A172 (cell line): ENCODE data around the gene B3GLCT. TPM values are rescaled to one million over a fixed set of nuclear protein-coding genes. Genes with fewer than 3 reads are reported as not detected.

Experiments used
- DNase-seq: peaks from one replicate; pipeline ENCODE4 v3.0.0-alpha.2; 2015; ENCODE audit warnings: low spot score
- total RNA-seq: library from RNA; depleted of rRNA; stranded (reverse); fragments of >200 nt; shearing (Covaris generic); gene quantifications from 2 replicates; pipeline ENCODE4 v1.2.3, GENCODE V29; 2014; rRNA removed

Gene B3GLCT
- total RNA-seq, 1 experiment from 2014 or later: 20.0 TPM

DNA sequence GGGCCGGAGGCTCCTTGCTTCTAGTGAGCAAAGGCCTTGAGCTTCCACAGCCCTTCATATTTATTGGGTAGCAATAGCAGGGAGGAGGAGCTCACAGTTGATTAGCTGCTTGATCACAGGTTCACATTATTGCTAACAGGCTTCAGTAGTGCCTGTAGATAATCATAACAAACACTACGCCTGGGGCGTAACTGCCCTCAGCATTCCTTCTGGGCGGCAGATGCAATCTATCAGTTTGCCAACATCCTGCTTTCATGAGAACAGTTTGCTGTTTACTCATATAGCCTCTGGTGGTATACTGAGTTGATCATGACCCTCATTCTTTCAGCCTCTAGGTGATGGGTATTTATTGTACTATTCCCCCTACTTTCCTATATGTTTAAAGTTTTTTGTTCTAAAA, 149.4 kb downstream of the B3GLCT start:
- DNase-seq: no peak

GRCh38 chr13:31350560-31350959, 150.8 kb downstream of the B3GLCT start:
- no peak for DNase-seq

- DNase-seq: no peak
Measured at GRCh38 chr13:31351376-31351775, 151.6 kb downstream of the B3GLCT start.

DNA sequence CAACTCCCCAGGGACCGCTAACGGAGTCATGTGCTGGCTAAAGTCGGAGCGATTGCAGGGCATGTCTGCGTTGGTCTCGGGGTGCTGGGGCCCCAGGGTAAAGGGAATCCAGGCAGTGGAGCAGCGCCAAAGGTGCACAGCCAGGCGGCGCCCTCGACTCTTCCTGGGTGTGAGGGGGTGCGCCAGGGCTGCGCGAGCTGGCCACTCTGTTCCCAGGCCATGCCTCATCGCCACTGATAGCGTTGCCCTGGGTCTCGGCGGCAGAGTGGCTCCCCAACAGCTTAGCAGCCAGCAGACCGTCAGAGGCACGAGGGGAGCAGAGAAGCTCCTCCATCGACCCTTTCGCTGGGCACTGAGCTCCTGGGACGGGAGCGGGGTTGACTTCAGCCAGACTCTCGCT, 152.7 kb downstream of the B3GLCT start:
- no peak for DNase-seq

- no peak for DNase-seq
Measured at GRCh38 chr13:31355001-31355400, 155.2 kb downstream of the B3GLCT start.

DNA sequence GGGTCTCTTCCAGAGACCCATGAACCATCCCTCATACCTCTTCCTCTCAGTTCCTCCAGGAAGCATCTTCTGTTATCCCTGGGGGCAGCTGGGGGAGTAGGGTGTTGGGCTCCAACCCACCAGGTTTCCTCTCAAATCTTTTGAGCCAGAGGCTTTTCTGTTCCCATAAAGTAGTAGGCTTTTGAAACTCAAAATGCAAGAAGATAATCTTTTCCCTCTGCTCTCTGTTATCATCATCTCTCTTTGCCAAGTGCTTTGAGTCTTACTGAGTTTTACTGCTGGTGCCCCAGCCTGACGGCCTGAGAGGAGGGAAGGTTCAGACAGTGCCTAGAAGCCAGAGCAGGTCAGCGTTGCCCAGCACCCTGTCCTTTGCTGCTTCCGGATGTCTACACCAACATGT, 157.2 kb downstream of the B3GLCT start:
- no peak for DNase-seq

DNA sequence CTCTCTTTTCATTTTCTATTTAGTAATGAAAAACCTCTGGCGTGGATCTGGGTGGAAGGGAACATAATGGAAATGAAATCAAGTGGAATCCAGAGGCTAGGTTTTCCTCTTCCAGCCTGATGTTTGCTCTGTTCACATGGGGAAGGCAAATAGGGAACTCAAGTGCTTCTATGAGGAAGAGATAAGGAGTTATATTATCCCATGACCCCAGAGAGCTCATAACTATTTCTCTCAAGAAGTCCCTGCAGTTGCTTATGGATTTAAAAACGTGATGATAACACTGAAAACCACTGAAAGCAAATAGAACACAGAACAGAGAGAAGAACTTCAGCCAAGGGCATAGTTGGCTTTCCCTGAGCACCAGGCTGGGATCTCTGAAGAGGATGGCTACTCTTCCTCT, 157.8 kb downstream of the B3GLCT start:
- DNase-seq: no peak

GRCh38 chr13:31361673-31362072, 161.9 kb downstream of the B3GLCT start:
- no peak for DNase-seq

DNA sequence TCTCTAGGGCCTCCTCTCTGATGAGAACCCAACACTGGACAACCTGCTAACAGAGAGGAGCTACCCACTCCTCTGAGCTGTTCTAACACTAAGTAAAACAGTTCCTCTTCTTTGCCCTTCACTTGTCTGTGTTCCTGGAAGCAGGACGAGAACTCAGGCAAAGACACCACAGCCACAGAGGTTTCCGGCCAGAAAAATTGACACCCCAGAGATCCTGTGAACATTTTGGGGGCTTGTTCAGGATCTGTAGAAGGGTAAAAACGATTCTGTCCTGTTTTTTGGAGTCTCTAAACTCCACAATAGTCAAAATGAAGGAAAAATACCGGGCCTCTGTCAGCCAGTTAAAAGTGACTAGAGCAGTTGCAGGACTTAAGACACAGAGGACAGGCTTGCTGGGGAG, 165.9 kb downstream of the B3GLCT start:
- DNase-seq: no peak

DNA sequence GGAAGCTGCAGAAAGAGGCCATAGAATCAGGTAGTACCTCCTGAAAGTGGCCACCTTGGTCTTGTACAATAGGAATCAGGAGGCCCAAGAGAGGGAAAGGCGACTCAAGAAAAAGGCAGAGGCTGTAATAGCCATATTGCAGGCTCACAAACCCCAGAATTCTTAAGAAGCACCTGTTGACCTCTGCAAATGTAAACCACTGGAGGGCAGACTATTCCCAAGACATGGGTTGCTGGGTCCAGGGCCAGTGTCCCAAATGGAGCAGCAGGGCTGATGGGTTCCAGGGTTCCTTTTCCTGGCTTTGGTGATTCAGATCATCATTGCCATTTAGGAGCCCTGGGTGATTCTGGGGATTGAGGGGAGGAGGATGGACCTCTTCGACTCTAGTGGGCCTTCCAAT, 167.6 kb downstream of the B3GLCT start:
- no peak for DNase-seq

DNA sequence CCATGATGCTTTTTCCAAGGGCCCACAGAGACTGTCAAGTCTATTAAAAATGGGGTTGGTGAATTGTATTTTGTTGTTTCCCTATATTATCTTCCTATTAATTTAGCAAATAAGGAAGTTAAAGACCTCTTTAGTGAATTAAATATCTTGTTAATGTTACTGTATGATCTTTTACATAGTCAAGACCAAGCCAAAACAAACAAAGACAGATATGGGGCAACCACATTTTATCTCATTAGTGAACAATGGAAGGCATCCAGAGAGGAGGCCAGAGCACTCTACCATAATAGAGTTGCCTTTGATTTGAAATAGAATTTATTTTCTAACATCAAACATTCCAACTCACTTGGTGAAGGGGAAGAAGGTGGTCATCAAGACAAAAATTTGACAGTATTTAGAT, 169.4 kb downstream of the B3GLCT start:
- no peak for DNase-seq

DNA sequence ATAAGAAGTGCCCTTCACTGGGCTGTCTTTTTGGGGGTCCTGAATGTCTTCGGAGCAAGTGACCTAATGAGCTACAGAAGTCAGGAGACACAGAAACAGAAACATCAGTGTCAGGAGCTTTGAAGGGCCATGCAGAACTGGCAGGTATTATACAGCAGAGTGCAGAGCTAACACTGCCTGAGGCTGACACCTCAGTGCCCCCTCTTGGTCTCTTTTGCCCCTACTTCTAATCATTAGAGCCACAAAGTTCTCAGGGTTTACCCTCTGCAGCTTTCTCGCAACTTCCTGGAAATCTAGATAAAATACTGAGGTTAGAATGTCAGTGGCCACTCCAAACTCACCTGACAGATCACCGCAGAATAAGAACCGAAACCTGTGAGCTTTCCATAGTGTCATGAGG, 172.7 kb downstream of the B3GLCT start:
- DNase-seq: no peak

GRCh38 chr13:31374682-31375081, 174.9 kb downstream of the B3GLCT start:
- DNase-seq: no peak

DNA sequence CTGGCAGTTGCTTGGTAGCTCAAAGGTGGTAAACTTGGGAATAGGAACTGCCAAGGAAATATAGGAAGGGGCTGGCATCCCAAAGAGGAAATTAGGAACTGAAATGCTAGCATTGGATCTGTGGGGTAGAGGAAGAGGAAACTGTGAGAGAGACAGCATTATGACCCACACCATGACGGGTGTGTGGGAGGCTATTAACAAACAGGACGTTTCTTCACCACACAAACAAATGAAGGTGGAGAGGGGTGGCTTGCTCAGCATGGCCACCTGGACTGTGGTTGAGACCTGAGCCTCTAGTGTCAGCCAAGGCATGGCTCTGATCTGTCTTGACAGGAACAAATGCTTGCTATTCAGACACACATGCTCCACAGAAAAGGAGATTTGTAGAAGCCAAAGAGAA, 178.2 kb downstream of the B3GLCT start:
- no peak for DNase-seq

DNA sequence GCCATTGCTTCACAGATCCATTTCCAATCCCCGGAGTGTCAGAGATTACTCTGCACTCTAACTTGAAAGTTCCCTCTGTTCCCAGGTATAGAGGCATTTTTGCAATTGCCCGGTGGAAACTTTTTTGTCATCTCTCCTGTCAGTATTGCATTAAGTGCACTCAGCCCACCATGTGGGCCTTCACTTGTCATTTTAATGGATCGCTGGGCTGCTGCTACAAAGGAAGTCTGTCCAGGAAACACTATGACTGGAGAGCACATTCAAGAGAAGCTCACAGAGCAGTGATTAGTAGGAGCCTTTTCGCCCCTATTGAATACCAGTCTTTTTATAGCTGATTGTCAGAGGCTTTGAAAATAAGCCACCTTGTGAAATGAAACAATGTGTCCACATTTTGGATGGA, 180.9 kb downstream of the B3GLCT start:
- no peak for DNase-seq

Other genes starting within 250 kb of the B3GLCT start
- 93.9 and 129 TPM in 2 replicates for gene HSPH1, start 38.1 kb upstream of the B3GLCT start, total RNA-seq